ENCODE data around the gene FARS2. TPM values are rescaled to one million over a fixed set of nuclear protein-coding genes. Genes with fewer than 3 reads are reported as not detected.
"Not testable (repeated sequence)": the region's sequence is repeated elsewhere in the genome, so short reads cannot be mapped to it uniquely, and the experiment has no call there.

The FARS2 gene
- total RNA-seq, 1 donor from 2014 or later: 19.9 TPM

DNA sequence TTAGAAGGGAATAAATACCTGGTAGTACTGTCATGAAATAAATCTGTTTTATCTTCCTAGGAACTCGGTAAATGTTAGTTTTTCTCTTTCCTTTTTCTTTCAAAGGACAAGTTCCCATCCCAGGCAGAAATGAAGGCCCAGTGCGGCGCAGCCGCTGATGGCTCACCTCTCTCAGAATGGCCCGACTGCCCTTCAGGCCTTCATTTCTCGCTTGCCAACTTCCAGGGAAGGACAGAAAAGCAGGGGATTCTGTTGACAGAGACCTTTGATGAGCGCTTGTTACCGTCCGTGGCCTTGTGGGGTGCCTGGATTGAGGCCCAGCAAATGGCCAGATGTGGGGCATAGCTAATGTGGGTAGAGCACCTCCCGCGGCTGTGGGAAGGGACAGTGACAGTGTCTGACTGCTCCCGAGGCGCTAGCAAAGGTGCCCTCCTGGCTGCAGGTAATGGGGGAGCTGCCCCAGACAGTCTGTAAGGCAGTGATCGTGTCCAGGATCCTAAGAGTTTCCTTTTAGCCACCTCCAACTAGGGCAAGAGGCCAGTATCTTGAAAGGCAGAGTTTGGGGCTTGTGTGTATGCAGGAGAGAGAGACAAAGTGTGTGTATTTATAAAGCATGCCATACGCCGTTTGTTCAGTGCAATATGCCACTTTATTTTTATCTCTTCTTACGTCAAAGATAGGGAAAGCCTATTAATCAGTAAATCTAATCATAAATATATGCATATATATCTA, 391.3 kb downstream of the FARS2 start:
- peaks cover 10% of the 10 kb centered on the region for H3K36me3 Mint-ChIP-seq
- no peak for DNase-seq (ENCODE audit: low spot score in 2 of 2, unreplicated experiment in 2 of 2)
- H3K9me3 Mint-ChIP-seq: peaks cover 7% of the 10 kb centered on the region
- no peaks in the 10 kb centered on the region for H3K27me3 Mint-ChIP-seq (ENCODE audit: low read depth)
- no peaks in the 10 kb centered on the region for H3K4me1 Mint-ChIP-seq
- no peak overlapping the region for H3K27ac Mint-ChIP-seq
- H3K4me3 Mint-ChIP-seq: no peak overlapping the region
- TF ChIP-seq, protein P1, sequence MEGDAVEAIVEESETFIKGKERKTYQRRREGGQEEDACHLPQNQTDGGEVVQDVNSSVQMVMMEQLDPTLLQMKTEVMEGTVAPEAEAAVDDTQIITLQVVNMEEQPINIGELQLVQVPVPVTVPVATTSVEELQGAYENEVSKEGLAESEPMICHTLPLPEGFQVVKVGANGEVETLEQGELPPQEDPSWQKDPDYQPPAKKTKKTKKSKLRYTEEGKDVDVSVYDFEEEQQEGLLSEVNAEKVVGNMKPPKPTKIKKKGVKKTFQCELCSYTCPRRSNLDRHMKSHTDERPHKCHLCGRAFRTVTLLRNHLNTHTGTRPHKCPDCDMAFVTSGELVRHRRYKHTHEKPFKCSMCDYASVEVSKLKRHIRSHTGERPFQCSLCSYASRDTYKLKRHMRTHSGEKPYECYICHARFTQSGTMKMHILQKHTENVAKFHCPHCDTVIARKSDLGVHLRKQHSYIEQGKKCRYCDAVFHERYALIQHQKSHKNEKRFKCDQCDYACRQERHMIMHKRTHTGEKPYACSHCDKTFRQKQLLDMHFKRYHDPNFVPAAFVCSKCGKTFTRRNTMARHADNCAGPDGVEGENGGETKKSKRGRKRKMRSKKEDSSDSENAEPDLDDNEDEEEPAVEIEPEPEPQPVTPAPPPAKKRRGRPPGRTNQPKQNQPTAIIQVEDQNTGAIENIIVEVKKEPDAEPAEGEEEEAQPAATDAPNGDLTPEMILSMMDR (IDR thresholded peaks at IDR 0.05; ENCODE audit: unreplicated experiment): no peak

DNA sequence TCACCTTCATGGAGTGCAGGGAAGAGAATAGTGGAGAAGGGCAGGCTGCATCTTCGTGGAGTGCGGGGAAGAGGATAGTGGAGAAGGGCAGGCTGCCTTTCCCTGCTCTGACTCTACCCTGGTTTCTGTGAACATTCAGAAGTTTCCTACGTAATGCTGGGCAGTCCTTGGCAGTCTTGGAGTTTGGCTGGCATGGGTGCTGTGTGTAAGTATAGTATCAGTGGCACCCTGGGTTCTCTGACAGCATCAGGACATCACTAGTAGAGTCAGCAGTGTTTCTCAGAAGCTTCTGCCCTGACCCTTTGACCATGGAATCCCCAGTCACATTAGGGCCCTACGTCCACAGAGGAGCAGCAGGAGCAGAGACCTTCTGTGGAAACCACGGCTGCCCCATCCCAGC, 392.5 kb downstream of the FARS2 start:
- Mint-ChIP-seq H3K36me3 (peaks cover 10% of the 10 kb centered on the region), H3K9me3 (peaks cover 7% of the 10 kb centered on the region), H3K4me1 (no peaks in the 10 kb centered on the region), H3K27me3 (ENCODE audit: low read depth) (no peaks in the 10 kb centered on the region), H3K27ac (no peak overlapping the region), H3K4me3 (no peak overlapping the region)
- DNase-seq (ENCODE audit: low spot score in 2 of 2, unreplicated experiment in 2 of 2): no peak
- TF ChIP-seq, protein P1 (IDR thresholded peaks at IDR 0.05; ENCODE audit: unreplicated experiment): no peak

DNA sequence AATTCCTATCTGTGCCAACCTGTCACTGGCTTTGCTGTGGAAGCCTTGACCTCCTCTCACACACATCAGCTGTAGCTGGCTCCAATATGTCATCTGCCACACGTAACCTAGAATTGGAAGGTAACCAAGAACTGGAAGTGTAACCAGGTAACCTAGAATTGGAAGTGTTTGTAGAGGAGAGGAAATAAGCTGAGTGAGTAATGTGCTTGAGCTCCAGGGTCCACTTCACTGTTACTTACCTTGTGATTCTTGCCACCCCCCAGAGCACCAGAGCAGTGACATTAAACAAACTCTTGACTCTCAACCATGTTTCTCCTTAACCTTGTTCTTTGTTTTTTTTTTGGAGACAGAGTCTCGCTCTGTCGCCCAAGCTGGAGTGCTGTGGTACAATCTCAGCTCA, 394.9 kb downstream of the FARS2 start:
- no peak overlapping the region for H3K4me3 Mint-ChIP-seq
- H3K27me3 Mint-ChIP-seq (ENCODE audit: low read depth): no peaks in the 10 kb centered on the region
- H3K36me3 Mint-ChIP-seq: peaks cover 10% of the 10 kb centered on the region
- H3K4me1 Mint-ChIP-seq: no peaks in the 10 kb centered on the region
- TF ChIP-seq, protein P1 (IDR thresholded peaks at IDR 0.05; ENCODE audit: unreplicated experiment): no peak
- peaks cover 7% of the 10 kb centered on the region for H3K9me3 Mint-ChIP-seq
- DNase-seq (ENCODE audit: low spot score in 2 of 2, unreplicated experiment in 2 of 2): no peak
- H3K27ac Mint-ChIP-seq: no peak overlapping the region

DNA sequence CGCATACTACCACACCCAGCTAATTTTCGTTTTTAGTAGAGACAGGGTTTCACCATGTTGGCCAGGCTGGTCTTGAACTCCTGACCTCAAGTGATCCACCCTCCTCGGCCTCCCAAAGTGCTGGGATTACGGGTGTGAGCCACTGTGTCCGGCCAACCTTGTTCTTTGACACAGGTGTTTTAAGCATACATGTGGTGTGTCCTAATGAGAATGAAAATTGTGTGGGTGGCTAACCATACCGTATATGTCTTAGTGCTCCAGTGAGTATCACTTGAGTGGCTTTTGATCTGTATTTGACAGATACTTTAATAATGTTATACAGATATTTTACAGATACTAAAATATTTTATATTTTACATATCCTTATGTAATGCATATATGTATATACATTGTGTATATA, 395.4 kb downstream of the FARS2 start:
- not testable (repeated sequence) for H3K9me3 Mint-ChIP-seq; DNase-seq (ENCODE audit: low spot score in 2 of 2, unreplicated experiment in 2 of 2); H3K27ac Mint-ChIP-seq; H3K4me1 Mint-ChIP-seq; H3K27me3 Mint-ChIP-seq (ENCODE audit: low read depth); H3K4me3 Mint-ChIP-seq
- peaks cover 10% of the 10 kb centered on the region for H3K36me3 Mint-ChIP-seq

DNA sequence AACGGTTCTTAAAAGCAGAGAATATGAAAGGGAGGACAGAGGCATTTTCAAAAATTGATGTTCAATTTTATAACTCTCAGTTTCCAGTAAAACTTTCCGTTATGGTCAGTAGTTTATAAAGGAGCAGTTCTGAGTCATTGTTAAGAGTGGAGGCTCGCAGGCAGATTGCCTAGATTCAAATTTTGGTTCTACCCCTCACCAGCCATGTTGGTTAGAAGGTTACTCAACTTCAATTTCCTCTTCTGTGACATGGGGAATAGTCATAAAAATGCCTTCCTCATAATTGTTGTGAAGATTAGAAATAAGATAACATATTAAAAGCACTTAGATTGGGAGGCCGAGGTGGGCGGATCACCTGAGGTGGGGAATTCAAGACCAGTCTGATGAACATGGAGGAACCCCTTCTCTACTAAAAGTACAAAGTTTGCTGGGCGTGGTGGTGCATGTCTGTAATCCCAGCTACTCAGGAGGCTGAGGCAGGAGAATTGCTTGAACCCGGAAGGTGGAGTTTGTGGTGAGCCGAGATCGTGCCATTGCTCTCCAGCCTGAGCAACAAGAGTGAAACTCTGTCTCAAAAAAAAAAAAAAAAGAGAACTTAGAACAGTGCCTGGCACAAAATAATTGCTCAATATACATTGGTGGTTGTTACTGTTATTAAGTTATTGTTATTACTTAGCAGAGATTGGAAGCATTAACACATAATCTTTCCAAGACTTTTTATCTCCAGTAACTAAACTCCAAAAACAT, 396.5 kb downstream of the FARS2 start:
- Mint-ChIP-seq H3K4me3 (no peak overlapping the region), H3K9me3 (peaks cover 7% of the 10 kb centered on the region), H3K4me1 (no peaks in the 10 kb centered on the region), H3K27ac (no peak overlapping the region), H3K36me3 (peaks cover 10% of the 10 kb centered on the region), H3K27me3 (ENCODE audit: low read depth) (no peaks in the 10 kb centered on the region)
- DNase-seq (ENCODE audit: low spot score in 2 of 2, unreplicated experiment in 2 of 2): no peak
- TF ChIP-seq, protein P1 (IDR thresholded peaks at IDR 0.05; ENCODE audit: unreplicated experiment): no peak

DNA sequence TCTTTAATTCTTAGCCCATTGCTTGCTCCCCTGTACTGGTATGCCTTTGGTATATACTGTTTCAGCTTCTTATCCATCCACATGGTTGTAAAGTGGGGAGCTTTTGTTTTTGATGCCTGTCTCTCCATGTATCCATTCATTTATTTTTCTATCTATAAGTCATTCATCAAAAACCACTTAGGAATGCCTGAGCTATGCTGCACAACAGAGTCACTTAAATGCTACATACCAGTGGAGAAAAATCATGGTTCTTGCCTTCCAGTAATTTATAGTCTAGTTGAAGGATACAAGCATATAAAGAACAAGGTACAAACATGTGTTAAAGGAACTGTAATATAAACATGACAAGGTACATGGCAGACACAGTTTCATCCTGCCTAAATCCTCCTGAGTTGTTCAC, 398.2 kb downstream of the FARS2 start:
- peaks cover 5% of the 10 kb centered on the region for H3K4me1 Mint-ChIP-seq
- no peaks in the 10 kb centered on the region for H3K27me3 Mint-ChIP-seq (ENCODE audit: low read depth)
- peaks cover 10% of the 10 kb centered on the region for H3K36me3 Mint-ChIP-seq
- peaks cover 7% of the 10 kb centered on the region for H3K9me3 Mint-ChIP-seq
- no peak overlapping the region for H3K4me3 Mint-ChIP-seq
- no peak for DNase-seq (ENCODE audit: low spot score in 2 of 2, unreplicated experiment in 2 of 2)
- H3K27ac Mint-ChIP-seq: no peak overlapping the region
- TF ChIP-seq, protein P1 (IDR thresholded peaks at IDR 0.05; ENCODE audit: unreplicated experiment): no peak

All from mesothelial cell of epicardium (in vitro differentiated cells).